RCC 7860 (cell line): Measurements from ENCODE around the gene FEN1.

ENCODE experiments used
- DNase-seq: peaks from one replicate; pipeline ENCODE4 v3.0.0-alpha.2; 2015; ENCODE audit warnings: low spot score
- FAIRE-seq: peaks from 2 replicates; lab custom pipeline; 2012; peaks lifted over from hg19 to GRCh38; lab: Jason Lieb, UNC

Gene FEN1

DNA sequence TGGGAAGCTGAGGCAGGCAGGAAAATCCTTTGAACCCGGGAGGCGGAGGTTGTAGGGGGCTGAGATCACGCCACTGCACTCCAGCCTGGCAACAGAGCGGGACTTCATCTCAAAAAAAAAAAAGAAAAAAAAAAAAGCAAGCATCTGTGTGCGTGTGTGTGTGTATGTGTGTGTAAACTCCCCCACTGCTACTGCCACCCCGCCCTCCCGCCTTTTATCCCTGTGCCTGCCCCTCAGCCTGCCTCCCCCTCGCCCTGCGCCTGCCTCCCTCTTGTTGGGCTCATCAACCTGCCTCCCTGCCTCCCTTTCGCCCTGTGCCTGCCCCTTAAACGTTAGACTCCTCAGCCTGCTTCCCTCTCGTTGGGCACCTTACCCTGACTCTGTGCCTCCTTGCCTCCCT is 18.3 kb upstream of the FEN1 start:
- FAIRE-seq: no peak
- no peak for DNase-seq

DNA sequence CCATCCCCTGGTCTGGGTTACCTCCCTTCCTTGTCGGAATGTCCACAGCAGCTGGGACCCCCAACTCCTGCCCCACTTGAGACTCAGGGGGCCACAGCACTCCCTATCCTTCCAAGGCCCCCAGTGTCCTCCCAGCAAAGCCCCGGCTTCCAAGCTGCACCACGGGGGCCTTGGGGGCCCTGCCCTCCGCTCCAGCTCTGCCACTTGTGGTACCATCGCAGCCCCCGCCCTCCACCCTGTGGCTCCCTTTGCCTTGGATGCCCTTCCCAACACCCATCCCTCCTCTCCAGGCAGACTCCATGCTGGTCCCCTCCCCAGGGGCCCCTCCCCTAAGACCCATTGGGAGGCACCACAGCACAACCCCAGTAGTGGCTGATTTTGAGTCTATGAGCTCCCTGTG is 17.6 kb upstream of the FEN1 start:
- DNase-seq: no peak
- no peak for FAIRE-seq

DNA sequence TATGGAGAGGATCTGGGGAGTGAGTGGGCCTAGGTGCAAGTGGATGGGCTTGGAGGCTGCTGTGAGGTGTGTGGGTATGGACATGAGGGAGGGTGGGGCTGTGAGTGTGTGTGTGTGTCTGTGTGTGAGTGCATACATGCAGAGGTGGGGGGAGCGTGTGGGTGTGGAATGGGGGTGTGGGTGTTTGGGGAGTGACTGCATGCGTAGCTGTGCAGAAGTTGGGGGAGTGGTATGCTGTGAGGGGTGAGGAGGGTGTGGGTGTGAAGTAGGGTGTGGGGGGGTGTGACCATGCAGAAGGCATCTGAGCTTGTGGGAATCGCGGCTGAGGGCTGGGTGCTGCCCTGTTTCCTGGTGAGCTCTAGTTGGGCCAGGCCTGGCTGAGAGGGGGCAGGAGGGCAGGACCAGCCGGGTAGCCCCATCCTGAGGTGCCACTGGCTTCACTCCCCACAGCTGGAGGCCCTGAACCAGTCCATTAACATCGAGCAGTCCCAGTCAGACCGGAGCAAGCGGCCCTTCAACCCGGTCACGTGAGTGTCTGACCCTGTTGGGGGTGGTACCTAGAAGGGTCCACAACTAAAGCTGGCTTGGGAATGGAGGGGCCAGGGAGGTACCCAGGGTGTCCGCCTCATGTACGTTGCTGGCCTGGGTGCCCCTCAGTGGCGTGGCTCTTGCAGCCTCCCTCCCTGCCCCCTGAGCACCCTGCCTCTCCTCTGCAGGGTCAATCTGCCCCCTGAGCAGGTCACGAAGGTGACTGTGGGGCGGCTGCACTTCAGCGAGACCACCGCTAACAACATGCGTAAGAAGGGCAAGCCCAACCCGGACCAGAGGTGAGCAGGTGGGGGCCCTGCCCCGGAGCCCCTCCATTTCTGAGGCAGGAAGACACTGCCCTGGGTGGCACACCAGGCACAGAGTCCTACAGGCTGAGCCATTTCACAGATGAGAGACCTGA is 16.8 kb upstream of the FEN1 start:
- DNase-seq: no peak
- FAIRE-seq: no peak

DNA sequence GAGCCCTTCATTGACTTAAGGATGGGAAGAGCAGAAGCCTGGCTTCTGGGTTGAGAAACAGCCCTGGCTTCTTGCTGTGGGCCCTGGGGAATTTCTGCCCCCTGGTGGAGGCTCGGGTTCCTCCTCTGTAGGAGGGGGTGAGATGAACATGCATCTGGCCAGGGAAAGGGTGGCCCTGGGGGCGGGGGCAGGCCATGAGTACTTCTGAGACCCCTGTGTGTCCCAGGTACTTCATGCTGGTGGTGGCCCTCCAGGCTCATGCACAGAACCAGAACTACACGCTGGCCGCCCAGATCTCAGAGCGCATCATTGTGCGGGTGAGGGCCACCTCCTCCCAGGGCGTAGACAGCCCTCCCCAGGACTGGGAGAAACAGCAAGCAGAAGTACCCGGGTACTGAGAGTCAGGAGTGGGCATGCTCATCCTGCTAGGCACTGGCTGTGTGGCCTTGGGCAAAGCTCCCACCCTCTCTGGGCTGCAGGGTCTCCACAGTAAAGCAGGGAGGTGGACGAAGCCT is 16.1 kb upstream of the FEN1 start:
- DNase-seq (peak; percentile 20), FAIRE-seq (no peak)

DNA sequence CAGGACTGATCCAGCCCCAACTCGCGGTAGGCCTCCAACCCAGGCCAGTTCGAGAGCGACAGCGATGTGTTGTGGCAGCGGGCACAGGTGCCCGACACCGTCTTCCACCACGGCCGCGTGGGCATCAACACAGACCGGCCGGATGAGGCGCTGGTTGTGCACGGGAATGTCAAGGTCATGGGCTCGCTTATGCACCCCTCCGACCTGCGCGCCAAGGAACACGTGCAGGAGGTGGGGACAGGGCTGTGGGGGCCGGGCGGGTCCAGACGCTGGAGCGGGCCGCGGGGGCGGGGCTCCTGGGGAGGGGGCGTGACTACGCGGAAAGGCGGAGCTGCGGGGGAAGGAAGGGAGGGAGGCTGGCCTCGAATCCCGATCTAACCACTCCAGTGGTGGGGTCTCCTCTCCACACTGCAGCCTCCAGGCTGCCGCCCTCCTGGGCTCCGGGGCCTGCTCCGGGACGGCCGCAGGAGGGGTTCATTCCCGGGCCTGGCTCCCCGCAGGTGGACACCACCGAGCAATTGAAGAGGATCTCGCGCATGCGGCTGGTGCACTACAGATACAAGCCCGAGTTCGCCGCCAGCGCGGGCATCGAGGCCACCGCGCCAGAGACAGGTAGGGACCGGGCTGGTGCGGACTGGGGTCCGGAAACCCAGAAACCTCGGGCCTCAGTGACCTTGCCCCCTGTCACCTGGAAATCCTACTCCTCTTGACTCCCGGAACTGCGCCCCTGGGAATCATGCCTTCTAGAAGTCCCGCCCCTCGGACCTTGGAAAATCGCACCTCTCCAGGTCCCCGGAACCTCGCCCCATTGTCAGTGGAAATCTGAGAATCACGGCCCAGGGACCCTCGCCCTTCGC is 15.2 kb upstream of the FEN1 start:
- DNase-seq: no peak
- FAIRE-seq: no peak

DNA sequence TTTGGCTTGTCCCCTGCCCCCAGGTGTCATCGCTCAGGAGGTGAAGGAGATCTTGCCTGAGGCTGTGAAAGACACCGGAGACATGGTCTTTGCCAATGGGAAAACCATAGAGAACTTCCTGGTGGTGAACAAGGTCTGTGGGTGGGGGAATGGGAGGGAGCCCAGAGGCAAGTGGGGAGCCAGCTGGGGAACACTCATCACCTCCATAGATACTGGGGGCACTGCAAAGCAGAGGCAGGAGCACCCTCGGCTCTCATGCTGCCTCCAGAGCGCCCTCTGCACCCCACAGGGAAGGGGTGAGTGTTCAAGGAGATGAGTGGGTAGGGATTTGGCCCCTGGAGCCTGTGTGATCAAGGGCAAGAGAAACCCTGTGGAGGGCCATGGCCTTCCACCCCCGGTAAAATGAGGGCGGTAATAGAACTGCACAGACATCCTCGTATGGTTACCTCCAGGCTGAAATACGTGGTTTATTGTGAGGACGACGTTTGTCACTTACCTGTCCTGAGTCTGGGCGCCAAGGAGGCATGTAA is 14.3 kb upstream of the FEN1 start:
- DNase-seq (no peak), FAIRE-seq (no peak)

DNA sequence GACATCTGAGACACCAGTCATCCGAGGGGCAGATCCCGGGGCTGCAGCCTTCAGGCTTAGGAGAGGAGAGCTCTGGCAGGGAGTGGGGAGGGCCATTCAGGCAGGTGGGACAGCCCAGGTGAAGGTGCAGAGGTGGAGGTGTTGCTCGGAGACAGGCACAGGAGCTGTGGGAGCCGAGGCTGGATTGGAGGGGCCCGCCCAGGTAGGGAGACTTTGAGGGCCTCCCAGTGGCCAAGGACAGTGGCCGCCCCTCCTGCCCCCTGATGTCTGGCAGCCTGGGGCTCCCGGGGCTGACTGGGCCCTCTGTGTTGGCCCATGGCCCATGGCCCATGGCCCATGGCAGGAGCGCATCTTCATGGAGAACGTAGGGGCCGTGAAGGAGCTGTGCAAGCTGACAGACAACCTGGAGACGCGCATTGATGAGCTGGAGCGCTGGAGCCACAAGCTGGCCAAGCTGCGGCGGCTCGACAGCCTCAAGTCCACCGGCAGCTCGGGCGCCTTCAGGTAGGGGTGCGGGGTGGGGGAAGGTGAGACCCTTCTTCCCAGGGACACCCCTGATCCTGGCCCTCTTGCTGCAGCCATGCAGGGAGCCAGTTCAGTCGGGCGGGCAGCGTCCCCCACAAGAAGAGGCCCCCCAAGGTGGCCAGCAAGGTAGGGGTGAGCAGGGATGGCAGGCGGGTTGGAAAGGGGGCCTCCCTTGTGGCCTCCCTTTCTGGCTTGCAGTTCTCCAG is 13.6 kb upstream of the FEN1 start:
- DNase-seq: no peak
- FAIRE-seq: no peak

DNA sequence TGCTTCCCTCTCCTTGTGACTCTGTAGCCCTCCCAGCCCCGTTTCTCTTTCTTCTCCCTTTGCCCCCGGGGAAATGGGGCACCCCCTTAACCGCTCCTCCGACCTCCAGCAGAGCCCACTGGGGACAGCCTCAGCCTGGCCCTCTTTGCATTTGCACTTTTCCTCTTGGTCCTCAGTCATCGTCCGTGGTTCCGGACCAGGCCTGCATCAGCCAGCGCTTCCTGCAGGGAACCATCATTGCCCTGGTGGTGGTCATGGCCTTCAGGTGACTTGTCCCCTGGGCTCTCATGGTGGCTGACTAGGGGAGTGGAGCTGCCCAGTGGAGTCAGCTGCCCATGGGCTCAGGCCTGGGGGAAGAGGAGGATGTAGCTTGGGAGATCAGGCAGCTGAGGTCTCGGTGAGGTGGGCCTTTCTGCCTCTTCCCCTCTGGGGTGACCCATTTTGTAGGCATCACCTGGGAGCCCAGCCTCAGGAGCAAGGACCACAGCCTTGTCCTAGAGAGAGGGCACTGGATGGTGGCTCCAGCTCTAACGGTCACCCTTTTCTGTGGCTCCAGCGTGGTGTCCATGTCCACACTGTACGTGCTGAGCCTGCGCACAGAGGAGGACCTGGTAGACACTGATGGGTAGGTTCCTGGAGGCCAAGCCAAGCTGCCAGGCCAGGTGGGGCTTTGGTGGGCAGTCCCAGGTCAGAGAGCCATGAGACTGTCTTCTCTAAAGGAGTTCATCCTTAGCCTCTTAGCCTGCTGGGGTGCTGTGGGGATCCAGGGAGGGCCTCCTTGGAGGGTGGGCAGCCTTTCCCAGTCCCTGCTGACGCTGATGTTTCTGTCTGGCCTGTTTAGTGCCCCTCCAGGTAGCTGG is 12.8 kb upstream of the FEN1 start:
- FAIRE-seq: no peak
- no peak for DNase-seq

DNA sequence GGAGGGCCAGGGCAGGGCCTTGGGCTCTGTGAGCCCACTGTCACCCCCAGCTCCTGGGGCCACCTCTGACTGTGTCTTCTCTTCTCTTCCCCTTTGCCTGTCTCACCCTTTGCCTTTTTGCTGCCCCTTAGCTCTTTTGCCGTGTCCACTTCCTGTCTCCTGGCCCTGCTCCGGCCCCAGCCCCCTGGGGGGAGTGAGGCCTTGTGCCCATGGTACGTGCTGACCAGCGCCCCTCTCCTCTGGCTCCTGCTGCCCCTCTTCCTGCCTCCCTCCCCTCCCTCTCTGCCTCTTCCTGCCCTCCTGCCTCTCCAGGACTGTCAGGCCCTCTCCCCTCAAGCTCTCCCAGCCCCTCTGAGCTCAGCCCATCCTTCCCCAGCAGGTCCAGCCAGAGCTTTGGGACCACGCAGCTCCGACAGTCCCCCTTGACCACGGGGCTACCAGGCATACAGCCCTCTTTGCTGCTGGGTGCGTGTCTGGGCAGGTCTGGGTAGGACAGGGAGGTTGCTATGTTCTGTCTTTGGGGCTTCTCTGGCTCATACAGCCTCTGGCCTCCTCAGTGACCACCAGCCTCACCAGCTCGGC is 12.0 kb upstream of the FEN1 start:
- FAIRE-seq (no peak), DNase-seq (no peak)

DNA sequence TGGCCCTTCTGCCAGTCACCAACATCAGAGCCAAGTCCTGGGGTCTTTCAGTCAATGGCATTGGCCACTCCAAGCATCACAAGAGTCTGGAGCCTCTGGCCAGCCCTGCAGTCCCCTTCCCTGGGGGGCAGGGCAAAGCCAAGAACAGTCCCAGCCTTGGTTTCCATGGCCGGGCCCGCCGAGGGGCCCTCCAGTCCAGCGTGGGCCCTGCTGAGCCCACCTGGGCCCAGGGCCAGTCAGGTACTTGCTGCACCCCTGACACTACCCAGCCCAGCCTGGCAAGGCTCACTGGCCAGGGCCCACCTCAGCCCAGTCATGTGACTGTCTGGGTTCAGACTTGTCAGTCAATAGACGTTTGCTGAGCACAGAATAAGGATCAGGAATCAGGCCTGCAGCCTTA is 11.1 kb upstream of the FEN1 start:
- no peak for FAIRE-seq

DNA sequence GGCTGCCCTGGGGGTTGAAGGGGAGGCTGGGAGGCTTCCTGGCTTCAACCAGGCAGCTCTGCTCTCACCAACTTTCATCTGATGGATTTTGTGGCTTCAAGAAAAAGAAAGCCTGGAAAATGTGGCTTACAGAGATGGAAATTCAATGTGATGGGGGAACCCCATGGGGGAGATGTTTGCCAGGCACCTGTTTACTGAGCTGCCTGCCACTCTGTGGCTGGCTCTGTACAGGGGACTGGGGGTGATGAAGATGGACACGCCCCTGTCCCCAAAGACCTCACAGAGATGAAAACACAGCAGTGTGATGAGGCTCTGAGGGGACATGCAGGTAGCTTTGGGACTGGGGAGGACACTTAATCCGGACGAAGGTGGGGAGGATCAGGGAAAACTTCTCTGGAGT is 10.4 kb upstream of the FEN1 start:
- DNase-seq (no peak), FAIRE-seq (no peak)

More for the DNA sequence above, 11.1 kb upstream of the FEN1 start:
- DNase-seq: no peak

DNA sequence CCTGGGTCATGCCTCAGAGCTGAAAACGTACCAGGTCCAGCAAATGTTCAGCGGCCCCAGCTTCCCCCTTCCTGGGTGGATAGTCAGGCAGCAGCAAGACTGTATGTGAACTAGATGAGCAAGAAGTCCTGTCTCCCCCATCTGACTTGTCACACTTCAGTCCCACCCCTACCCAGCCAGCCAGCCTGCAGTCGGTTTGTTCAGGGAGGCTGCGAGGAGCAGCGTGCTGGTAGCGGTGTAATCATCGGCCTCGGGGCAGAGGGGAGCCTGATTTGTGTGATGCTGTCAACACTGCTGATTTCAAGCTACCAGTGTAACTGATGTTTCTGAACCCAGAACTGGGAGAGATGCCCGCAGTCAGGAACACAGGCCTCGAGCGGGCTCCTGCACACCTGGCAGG is 9.9 kb upstream of the FEN1 start:
- DNase-seq (no peak), FAIRE-seq (no peak)

DNA sequence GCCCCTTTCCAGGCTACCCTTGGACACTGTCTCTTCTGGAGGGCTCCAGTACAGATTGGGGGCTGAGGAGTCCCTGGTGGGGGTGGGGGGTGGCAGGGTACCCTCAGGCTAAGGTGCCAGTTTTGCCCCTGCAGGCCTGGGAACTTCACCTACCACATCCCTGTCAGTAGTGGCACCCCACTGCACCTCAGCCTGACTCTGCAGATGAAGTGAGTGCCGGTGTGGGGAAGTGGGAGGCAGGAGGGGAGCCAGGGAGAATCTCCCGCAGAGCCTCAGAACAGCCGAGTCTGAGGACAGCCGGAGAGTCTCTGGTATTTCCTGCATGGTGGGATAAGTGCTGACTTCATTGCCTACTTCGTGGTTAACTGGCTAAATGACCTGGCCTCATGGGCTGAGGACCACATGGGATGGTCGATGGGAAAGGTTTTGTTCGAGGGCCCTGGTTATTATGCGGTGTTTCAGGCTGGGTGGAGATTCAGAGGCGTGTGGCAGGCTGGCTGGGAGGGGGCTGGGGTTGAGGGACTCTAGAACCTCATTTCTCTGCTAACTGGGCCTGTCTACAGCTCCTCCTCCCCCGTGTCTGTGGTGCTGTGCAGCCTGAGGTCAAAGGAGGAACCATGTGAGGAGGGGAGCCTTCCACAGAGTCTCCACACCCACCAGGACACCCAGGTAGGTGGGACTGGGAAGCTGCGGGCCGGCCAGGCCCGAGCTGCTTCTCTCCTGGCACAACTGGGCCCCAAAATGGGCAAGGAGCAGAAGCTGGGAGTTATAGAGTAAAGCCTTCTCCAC is 8.8 kb upstream of the FEN1 start:
- DNase-seq (peak; percentile 30), FAIRE-seq (no peak)

DNA sequence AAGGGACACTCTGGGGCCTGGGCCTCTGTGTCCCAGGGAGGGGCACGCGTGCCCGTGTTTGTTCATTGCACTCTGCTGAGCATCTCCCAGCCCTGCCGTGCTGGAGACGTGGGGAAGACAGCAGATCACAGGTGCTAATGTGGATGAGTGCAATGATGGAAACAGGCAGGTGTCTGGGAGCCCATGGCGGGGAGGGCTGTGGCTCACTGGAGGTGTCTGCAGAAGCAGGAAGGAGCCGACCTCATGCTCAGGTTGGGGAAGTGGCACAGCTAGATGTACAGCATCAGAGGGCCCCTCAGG is 8.3 kb upstream of the FEN1 start:
- DNase-seq: no peak
- no peak for FAIRE-seq

DNA sequence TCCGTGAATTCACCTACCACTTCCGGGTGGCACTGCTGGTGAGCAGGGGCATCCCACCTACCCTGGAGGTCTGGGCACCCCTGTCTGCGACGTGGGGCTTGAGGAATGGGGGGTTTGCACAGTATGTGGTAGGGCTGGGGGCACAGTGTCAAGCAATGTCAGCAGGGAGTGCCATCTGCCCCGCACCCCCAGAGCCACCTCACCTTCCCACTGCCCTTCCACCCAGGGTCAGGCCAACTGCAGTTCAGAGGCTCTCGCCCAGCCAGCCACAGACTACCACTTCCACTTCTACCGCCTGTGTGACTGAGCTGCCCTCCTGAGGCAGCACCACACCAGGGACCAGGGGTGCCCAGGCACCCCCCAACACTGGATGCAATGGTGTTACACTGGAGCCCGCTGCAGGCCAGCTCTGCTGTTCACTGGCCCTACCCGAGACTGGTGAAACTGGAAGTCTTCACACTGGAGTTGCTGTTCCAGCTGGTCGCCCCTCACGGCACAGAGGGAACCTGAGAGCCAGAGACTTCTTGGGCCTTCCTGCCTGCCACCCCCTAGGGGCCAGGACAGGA is 6.8 kb upstream of the FEN1 start:
- no peak for FAIRE-seq

DNA sequence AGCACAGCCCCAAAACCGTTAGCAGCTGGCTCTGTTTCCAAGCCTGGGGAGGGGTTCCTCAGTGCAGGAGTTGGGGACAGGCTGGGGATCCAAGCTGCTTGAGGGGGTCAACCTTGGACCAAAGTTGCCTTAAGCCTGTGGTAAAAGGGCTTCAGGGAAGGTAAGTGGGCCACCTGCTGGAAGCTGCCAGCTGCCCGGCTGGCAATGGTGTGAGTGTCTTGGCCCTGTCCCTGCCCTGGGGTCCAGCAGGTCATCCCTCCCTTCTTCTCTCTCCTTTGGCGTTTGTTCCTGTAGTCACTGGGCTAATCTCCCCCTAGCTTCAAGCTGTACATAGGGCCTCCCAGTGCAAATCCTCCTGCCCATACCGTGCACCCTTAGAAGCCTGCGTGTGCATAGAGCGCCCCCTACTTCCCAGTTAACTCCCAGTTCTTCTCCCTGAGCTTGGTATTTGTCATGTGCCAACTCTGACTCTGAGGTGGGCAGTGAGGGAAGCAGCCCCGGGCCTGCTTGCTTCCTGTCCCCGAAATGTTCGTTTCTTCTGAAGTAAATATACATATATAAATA is 4.7 kb upstream of the FEN1 start:
- DNase-seq: peak; percentile 13
- FAIRE-seq: no peak

More for the DNA sequence above, 6.8 kb upstream of the FEN1 start:
- DNase-seq: peak; percentile 53

DNA sequence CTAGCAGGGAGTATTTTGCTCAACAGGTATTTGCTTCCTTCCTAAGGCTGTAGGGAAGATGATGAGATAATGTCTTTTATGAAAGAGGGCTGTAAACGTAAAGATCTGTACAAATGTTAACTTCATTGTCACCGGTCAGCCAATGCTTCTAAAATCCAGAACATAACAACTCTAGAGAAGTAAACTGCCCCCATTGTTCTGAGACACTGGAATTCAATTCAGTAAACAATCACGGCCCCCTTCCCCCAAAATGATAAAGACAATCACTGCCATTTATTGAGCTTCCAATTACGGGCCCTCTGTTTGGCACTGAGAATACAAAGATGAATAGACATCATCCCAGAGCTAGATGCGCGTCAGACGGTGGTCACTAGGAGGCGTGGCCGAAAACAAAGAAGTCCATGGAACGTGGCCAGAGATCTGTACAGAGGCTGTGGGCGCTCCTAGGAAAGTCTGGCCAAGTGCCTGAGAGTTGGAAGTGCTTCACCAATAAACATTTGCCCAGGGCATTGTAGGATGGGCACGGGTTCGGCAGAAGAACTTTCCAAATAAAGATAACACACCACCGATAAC is 888 bp upstream of the FEN1 start:
- DNase-seq: peak; percentile 70
- no peak for FAIRE-seq
